A549 (cell line): ENCODE data around the gene TMEM63C.

Source experiments
- KDM1A ChIP-seq: fragments of 200-600 bp; sonication (generic); IDR thresholded peaks from 2 replicates; pipeline ENCODE4 v1.6.1; 2016; ENCODE audit warnings: low read depth, mild to moderate bottlenecking
- NPAS2 ChIP-seq: fragments of 250-450 bp; sonication (Bioruptor Pico); IDR thresholded peaks from 2 replicates; pipeline ENCODE4 v1.8.0; 2022; ENCODE audit warnings: mild to moderate bottlenecking, moderate library complexity, borderline replicate concordance
- PHF8 ChIP-seq: fragments of 200-600 bp; sonication (generic); IDR thresholded peaks from 2 replicates; pipeline ENCODE4 v1.6.1; 2016; ENCODE audit warnings: low read depth, mild to moderate bottlenecking, antibody characterized with exemption, moderate library complexity, borderline replicate concordance
- POLR2A ChIP-seq: IDR thresholded peaks from 2 replicates; pipeline ENCODE4 v1.6.1; 2012; ENCODE audit warnings: mild to moderate bottlenecking, low read length
- ZFP36 ChIP-seq: fragments of 450-650 bp; IDR thresholded peaks from 2 replicates; pipeline ENCODE4 v1.6.1; 2014; ENCODE audit warnings: borderline replicate concordance; ENCODE audit not compliant: partially characterized antibody
- TF ChIP-seq, protein P1 (sequence below): fragments of >200 bp; sonication (Bioruptor Twin); formaldehyde crosslinking; IDR thresholded peaks from 3 replicates; pipeline ENCODE4 v1.5.1; 2016
- TF ChIP-seq, protein P2 (sequence below): IDR thresholded peaks from 2 replicates; pipeline ENCODE4 v1.6.1; 2012

DNA sequence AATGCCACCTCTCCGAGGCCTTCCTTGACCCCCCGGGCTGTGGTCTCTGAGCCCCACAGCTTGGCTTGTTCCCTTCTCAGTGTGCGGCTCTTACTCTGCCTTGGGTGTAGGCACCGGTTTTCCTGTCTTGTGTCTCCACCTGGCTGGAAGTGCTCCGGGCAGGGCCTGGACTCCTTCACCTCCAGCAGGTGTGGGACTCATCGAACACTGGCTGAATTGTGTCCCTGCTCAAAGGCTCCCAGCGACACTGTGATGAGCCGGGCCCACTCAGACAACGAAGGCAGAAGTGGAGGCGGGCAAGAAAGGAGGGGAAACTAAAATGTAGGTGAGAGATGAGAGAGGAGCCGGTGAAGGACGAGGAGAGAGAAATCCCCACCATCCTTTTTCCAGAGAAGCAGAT is 18.0 kb downstream of the TMEM63C start:
- TF ChIP-seq, protein P1, sequence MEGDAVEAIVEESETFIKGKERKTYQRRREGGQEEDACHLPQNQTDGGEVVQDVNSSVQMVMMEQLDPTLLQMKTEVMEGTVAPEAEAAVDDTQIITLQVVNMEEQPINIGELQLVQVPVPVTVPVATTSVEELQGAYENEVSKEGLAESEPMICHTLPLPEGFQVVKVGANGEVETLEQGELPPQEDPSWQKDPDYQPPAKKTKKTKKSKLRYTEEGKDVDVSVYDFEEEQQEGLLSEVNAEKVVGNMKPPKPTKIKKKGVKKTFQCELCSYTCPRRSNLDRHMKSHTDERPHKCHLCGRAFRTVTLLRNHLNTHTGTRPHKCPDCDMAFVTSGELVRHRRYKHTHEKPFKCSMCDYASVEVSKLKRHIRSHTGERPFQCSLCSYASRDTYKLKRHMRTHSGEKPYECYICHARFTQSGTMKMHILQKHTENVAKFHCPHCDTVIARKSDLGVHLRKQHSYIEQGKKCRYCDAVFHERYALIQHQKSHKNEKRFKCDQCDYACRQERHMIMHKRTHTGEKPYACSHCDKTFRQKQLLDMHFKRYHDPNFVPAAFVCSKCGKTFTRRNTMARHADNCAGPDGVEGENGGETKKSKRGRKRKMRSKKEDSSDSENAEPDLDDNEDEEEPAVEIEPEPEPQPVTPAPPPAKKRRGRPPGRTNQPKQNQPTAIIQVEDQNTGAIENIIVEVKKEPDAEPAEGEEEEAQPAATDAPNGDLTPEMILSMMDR = no peak
- TF ChIP-seq NPAS2 (CRISPR knock-in tag) (no peak), POLR2A (no peak), PHF8 (no peak), ZFP36 (no peak), KDM1A (no peak)
- TF ChIP-seq, protein P2, sequence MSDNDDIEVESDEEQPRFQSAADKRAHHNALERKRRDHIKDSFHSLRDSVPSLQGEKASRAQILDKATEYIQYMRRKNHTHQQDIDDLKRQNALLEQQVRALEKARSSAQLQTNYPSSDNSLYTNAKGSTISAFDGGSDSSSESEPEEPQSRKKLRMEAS = no peak
